ENCODE results near the gene BPTF.
A peak's percentile ranks its signal among the peaks of the same experiment; 100 is the strongest.
"Not testable (repeated sequence)": the region's sequence is repeated elsewhere in the genome, so short reads cannot be mapped to it uniquely, and the experiment has no call there.

BPTF gene

DNA sequence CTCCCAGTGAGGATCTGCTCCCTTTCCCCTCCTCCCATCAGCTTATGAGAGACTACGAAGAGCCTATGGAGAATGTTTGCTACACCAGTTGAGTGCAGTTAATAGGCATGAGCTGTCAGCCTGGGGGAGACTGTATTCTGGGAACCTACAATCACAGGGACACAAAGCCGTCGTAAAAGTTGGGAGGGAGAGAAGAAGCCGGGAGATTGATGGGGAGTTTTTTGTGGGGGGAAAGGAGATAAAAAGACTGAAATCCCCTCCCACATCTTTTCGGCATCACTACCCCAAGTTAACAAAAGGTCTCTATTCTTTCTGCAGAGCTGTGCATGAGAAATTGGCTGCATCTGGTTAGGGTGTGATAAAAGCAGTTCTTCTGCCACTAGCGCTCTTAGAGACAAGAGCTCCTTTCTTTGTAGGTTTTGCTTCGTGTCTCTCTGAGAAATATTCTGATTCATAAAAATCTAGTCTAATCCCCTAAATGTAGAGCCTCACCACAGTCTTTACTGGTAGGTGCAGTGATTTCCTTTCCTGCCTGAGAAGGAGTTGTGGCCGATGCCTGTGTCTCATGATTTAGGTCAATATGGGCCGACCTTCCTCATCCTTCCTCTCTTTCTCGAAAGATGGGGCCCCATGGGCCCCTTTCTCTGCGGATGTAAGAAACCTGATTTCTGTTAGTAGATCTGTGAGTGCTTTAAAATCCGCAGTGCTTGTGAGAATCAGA is 77.4 kb downstream of the BPTF start:
- DNase-seq: no peak

DNA sequence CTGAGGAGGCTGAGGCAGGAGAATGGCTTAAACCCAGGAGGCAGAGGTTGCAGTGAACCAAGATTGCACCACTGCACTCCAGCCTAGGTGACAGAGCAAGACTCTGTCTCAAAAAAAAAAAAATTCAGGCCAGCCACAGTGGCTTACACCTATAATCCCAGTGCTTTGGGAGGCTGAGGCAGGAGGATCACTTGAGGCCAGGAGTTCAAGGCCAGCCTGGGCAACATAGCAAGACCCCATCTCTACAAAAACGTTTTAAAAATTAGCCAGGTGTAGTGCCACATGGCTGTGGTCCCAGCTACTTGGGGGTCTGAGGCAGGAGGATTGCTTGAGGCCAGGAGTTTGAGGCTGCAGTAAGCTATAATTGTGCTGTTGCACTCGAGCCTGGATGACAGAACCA is 80.0 kb downstream of the BPTF start:
- not testable (repeated sequence) for DNase-seq

DNA sequence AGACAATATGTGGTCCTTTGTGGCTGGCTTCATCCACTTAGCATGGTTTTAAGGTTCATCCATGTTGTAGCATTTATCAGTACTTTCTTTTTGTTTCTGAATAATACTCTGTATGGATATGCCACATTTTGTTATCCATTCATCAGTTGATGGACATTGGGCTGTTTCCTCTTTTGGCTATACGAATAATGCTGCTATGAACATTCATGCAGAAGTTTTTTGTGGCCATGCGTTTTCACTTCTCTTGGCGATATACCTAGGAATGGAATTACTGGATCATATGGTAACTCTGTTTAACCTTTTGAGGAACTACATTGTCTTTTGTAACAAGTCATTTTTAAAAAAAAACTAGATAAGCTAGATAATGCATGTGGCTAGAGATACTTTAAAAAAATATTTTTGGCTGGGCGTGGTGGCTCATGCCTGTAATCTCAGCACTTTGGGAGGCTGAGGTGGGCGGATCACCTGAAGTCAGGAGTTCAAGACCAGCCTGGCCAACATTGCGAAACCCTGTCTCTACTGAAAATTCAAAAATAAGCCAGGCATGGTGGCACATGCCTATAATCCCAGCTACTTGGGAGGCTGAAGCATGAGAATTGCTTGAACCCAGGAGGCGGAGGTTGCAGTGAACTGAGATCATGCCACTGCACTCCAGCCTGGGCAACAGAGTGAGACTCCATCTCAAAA is 85.0 kb downstream of the BPTF start:
- not testable (repeated sequence) for DNase-seq

DNA sequence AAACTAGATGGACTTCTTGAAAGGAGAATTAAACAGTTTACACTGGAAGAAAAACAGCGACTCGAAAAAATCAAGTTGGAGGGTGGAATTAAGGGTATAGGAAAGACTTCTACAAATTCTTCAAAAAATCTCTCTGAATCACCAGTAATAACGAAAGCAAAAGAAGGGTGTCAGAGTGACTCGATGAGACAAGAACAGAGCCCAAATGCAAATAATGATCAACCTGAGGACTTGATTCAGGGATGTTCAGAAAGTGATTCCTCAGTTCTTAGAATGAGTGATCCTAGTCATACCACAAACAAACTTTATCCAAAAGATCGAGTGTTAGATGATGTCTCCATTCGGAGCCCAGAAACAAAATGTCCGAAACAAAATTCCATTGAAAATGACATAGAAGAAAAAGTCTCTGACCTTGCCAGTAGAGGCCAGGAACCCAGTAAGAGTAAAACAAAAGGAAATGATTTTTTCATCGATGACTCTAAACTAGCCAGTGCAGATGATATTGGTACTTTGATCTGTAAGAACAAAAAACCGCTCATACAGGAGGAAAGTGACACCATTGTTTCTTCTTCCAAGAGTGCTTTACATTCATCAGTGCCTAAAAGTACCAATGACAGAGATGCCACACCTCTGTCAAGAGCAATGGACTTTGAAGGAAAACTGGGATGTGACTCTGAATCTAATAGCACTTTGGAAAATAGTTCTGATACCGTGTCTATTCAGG is 85.9 kb downstream of the BPTF start:
- no peak for DNase-seq

DNA sequence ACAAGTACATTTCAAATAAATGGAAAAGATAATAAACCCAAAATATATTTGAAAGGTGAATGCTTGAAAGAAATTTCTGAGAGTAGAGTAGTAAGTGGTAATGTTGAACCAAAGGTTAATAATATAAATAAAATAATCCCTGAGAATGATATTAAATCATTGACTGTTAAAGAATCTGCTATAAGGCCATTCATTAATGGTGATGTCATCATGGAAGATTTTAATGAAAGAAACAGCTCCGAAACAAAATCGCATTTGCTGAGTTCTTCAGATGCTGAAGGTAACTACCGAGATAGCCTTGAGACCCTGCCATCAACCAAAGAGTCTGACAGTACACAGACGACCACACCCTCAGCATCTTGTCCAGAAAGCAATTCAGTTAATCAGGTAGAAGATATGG is 86.8 kb downstream of the BPTF start:
- no peak for DNase-seq

DNA sequence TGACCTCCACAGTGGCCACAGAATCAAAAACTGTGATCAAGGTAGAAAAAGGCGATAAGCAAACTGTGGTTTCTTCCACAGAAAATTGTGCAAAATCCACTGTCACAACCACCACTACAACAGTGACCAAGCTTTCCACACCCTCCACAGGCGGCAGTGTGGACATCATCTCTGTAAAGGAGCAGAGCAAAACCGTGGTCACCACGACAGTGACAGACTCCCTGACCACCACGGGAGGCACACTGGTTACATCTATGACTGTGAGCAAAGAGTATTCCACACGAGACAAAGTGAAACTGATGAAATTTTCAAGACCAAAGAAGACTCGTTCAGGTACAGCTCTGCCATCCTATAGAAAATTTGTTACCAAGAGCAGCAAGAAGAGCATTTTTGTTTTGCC is 87.4 kb downstream of the BPTF start:
- DNase-seq: no peak

DNA sequence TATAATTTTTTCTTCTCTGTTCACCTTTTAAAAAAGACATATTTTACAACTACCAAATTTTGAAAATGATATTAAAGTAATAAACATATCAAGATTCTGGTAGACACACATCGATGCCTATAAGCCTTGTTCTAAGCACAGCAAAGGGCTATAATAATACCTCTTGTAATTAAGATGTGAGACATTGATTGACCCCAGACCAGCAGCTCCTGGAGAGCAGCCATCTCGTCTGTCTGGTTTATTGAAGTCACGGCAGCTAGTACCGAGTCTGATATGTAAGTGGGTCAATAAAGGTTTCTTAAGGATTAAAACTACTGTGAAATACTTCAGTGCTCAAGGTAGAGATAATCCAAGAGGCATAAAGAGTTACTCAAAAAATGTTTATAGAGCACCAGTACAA is 94.9 kb downstream of the BPTF start:
- DNase-seq: no peak

DNA sequence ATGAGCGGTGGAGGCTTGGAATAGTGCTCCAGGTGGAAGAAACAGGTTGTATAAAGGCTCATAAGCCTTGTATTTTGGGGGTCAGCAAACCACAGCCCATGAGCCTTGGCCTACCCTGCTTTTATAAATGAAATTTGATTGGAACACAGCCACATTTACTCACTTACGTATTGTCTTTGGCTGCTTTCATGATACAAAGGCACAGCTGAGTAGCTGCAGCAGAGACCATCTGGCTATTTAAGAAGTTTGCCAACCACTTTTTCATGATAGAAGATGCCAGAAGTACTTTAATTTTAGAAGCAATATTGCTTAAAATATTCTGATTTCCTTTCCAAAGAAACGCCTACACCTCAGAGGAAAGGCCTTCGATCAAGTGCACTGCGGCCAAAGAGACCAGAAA is 97.2 kb downstream of the BPTF start:
- no peak for DNase-seq

DNA sequence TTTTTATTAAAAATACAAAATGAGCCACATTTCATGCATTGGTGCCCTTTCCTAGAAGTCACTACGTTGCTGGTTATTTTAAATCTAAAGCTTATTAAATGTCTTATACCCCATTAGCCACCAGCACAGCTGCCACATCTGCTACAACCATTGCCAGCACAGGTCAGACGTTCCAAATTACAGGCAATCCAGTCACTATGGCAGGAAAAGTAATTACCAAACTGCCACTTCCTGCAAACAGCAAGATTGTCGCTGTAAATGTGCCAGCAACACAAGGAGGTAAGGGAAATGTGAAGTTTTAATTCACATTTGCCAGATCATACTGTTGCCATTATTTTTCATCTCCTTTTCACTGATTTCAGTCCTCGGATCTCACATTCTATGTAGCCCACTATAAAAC is 103.5 kb downstream of the BPTF start:
- not testable (repeated sequence) for DNase-seq

DNA sequence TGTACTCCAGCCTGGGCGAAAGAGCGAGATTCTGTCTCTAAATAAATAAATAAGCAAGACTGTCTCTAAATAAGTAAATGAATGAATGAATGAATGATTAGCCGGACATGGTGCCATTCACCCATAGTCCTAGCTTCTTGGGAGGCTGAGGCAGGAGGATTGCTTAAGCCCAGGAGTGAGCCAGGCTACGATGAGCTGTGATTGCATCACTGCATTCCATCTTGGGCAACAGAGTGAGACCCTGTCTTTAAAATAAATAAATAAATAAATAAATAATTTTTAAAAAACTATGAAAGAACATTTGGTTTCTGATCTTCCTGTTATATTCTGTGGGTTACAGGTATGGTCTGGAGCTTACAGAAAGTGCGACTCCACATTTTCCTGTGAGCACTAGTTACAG is 105.9 kb downstream of the BPTF start:
- no peak for DNase-seq

DNA sequence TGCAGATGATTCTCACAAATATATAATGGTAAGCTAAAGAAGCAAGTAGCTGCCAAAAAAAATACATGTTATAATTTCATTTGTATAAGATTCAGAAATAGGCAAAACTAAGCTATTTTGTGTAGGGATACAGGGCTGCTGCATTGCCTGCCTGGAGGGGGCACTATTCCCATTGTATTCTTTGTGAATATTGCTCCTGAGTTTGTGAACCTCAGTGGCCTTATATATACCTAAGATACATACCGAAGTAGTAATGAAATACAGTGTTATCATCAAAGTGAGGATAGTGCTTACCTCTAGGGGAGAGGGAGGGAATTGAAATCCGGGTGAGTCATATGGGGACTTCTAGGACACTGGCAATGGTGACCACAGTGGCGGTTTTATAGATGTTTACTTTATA is 117.5 kb downstream of the BPTF start:
- no peak for DNase-seq

DNA sequence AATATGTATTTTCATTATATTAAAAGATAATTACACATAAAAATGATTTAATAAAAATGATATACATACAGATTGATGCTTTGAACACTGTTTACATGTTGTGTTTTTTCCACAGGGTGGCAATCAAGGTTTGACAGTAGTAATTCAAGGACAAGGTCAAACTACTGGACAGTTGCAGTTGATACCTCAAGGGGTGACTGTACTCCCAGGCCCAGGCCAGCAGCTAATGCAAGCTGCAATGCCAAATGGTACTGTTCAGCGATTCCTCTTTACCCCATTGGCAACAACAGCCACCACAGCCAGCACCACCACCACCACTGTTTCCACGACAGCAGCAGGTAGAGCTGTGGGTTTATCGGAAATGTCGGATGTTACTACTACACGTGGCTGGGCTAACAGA is 118.7 kb downstream of the BPTF start:
- no peak for DNase-seq

DNA sequence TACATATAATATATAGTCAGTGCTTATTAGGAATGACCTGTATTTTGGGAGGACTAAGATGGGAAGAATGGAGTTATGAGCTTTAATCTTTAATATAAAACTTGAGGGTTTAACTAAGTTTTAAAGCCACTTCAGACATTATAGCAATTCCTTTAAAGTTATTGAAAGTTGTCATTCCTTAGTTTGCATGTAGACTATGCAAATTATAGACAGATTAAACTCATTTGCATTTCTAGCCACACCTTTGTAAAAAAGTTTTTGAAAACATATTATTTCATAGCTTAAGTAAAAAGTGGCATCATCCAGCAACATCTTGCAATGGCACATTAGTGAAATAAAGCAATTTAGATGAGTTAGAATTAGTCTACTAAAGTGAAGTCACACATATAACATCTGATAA is 121.2 kb downstream of the BPTF start:
- DNase-seq: no peak

DNA sequence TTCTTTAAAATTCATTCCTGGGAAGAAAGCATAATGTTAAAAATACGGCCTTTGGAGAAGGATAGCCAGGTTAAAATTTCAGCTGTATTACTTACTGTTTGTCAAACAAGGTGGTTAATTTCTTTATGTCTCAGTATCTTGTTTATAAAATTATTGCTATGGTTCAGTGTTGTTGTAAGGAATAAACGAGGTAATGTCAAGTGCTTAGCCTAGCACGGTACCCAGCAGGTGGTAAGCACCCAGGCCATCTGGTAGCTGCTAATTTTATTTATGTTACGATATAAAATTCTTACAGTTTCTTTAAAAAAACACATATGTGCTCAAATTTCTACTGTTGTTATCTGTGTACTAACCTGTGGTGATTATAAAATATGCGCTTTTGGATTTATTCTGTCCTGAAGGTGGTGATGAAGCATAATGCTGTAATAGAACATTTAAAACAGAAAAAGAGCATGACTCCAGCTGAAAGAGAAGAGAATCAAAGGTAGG is 122.1 kb downstream of the BPTF start:
- DNase-seq: no peak

DNA sequence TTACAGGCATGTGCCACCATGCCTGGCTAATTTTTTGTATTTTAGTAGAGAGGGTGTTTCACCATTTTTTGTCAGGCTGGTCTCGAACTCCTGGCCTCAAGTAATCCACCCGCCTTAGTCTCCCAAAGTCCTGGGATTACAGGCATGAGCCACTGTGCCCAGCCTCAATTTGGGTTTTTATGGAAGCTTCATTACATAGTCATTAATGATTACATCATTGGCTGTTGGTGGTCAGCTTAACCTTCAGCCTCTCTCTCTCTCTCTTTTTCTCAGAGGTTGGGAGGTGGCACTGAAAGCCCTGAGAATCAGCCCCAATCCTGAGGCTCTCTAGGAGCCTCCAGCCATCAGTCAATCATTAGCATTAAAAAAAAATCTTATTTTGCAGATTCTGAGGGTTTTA is 125.6 kb downstream of the BPTF start:
- no peak for DNase-seq

DNA sequence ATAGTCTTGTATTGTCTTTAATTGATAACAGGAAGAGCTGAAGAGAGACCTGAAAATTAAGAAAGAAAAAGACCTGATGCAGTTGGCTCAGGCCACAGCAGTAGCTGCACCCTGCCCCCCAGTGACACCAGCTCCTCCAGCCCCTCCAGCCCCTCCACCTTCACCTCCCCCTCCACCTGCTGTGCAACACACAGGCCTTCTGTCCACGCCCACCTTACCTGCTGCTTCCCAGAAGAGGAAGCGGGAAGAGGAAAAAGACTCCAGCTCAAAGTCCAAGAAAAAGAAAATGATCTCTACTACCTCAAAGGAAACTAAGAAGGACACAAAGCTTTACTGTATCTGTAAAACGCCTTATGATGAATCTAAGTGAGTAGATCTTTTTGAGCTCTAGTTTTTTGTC is 134.2 kb downstream of the BPTF start:
- DNase-seq: no peak

DNA sequence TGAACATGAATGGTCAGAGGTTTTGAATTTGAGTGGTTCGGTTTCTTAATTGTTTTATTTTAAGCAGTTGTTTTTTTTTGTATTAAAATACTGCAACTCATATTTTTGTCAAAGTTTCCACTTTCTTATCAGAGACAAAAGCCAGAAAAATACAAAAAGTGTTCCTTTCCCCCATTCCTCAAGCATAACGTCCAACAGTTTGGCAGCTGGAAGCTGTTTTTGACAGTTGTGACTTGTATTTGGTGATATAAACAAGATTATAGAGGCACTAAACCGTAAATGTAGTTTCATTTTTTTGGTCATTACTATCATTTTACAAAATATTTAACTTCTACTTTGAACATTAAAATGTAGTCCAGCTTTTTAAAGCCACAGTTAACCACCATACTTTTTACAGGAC is 135.0 kb downstream of the BPTF start:
- not testable (repeated sequence) for DNase-seq

DNA sequence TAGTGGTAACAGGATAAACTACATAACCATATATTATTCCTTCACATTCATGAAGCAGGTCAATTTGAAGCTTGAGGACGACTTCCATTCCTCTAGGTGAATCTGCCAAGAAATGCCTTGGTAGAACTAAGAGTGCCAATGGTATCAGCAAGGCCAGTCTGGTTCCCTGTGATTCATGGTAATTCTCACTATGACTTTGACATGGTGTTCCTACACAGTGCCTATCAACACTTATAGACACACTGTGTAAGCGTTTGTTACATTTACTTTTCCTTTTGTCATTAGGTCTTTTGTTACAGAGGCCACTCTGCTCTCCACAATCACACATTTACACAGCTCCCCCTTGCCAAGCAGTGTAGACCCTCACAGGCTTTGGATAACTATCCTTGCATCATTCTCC is 136.9 kb downstream of the BPTF start:
- DNase-seq: not testable (repeated sequence)

DNA sequence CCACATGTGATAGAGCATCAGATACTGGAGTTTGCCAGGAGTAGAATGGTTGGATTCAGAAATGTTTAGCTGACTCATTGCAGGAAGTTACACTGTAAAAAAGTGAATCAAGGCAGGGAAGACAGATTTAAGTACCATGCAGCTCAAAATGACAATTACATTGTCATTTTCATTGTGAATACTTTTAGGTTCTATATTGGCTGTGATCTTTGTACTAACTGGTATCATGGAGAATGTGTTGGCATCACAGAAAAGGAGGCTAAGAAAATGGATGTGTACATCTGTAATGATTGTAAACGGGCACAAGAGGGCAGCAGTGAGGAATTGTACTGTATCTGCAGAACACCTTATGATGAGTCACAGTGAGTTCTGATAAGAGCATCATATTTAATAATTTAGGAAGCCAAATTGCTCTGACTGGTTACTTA is 137.9 kb downstream of the BPTF start:
- DNase-seq: peak; percentile 60

DNA sequence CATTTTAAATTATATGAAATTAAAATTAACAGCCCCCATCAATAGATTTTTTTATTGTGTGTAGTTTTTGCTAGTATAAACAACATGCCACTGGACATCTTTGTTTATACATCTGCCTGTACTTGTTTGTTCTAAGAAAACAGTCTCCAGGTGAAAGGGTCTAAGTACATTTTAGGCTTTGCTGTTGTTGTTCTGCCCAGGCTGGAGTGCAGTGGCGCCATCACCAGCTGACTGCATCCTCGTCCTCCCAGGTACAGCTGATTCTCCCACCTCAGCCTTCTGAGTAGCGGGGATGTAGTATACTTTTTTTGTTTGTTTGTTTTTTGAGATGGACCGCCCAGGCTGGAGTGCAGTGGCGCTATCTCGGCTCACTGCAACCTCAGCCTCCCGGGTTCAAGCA is 145.5 kb downstream of the BPTF start:
- DNase-seq: no peak

DNA sequence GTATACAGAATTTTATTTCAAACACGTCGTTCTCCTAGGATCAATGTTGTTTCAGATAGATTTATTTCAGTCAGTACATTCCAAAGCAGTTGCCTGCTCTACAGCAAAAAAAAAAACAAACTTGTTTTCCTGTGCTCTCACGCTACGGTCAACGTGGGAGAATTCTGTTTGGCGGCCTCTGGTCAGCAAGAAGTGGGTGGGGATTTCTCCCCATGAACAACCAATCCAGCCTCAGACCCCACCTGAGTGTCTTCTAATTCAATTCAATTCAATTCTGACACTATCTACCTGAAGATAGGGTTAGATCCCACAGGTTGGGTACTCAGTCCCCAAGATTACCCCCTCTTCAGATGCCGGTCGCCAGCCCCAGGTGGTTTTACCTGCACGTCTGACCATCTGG is 148.9 kb downstream of the BPTF start:
- no peak for DNase-seq

DNA sequence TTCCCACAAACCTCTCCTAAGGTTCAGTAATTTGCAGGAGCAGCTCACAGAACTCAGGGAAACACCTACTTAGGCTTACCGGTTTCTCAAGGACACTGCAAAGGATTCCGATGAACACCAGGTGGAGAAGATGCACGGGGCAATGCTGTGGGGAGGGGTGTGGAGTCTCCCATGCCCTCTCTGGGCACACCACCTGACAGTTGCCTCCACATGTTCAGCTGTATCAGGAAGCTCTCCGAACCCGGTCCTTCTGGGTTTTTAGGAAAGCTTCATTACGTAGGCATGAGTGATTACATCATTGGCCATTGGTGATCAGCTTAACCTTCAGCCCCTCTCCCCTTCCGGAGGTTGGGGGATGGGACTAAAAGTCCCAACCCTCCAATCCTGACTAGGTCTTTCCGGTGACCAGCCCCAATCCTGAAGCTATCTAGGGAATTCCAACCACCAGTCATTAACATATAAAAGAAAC is 149.3 kb downstream of the BPTF start:
- DNase-seq: no peak

DNA sequence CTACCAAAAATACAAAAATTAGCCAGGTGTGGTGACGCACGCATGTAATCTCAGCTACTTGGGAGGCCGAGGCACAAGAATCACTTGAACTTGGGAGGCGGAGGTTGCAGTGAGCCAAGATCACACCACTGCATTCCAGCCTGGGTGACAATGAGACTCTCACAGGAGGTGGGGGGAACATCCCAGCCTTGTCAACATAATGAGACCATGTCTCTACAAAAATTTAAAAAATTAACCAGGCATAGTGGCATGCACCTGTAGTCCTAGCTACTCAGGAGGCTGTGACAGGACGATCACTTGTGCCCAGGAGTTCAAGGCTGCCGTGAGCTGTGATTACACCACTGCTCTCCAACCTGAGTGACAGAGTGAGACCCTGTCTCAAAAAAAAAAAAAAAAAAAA is 151.0 kb downstream of the BPTF start:
- DNase-seq: not testable (repeated sequence)

DNA sequence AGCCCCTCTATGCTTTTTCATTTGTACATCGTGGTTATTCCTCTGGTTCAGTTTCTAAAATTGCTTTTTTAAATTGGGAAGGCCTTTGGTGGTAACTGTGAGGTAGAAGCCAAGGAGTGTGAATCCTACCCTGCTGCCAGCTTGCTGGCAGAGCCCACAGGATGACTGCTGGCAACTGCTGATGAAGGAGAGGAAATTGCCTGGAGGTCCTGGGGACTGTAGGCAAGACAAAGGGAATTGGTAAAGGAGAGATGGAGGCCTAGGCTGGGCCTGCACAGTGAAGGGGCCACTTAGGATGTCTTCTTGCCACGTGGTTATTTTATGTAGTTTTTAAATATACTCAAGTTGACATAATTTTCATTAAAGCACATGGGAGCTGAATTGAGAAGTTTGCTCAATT is 155.2 kb downstream of the BPTF start:
- no peak for DNase-seq

All from inflammatory macrophage treated with lipopolysaccharide for 4 hours (primary cell).